Measurements from ENCODE around the gene YTHDF1.

Gene YTHDF1

GRCh38 chr20:63168861-63169260 is 47.1 kb downstream of the YTHDF1 start:
- Histone ChIP-seq H3K4me2 (ENCODE audit: low read length, poor library complexity, severe bottlenecking) (no peak overlapping the region), H2BK12ac (ENCODE audit: low read length in 2 of 2) (no peak overlapping the region), H2AFZ (ENCODE audit: low read depth, low read length) (no peak overlapping the region), H3K27me3 (ENCODE audit: control insufficient read depth in 1 of 2, insufficient read depth in 1 of 2, low read length in 2 of 2) (peaks cover 68 to 77% of the 10 kb centered on the region in 2 experiments), H3K36me3 (ENCODE audit: control insufficient read depth in 1 of 2, insufficient read depth in 2 of 2, low read depth in 1 of 2, low read length in 2 of 2) (no peaks in the 10 kb centered on the region), H4K91ac (ENCODE audit: low read length) (no peak overlapping the region), H2BK15ac (ENCODE audit: low read depth, poor library complexity, severe bottlenecking) (no peak overlapping the region), H3K9me3 (ENCODE audit: control insufficient read depth, low read length) (no peaks in the 10 kb centered on the region), H4K8ac (ENCODE audit: low read length) (no peak overlapping the region), H3K27ac (ENCODE audit: low read length, poor library complexity, severe bottlenecking) (no peak overlapping the region), H3K4me3 (ENCODE audit: insufficient read depth in 1 of 2, low read depth in 1 of 2, low read length in 2 of 2) (no peak overlapping the region), H2AK5ac (ENCODE audit: low read length, severe bottlenecking) (no peak overlapping the region), H2BK120ac (ENCODE audit: low read depth, low read length) (no peak overlapping the region), H3K23ac (ENCODE audit: low read length in 2 of 2) (no peak overlapping the region), H3K4ac (ENCODE audit: low read depth in 1 of 2, low read length in 2 of 2) (no peak overlapping the region), H3K18ac (ENCODE audit: low read depth in 1 of 2, low read length in 2 of 2) (no peak overlapping the region), H2BK5ac (ENCODE audit: low read depth, low read length, poor library complexity, severe bottlenecking) (no peak overlapping the region), H3K9ac (ENCODE audit: low read length) (no peak overlapping the region), H3K14ac (ENCODE audit: low read length in 2 of 2) (no peak overlapping the region), H3K4me1 (ENCODE audit: control insufficient read depth, insufficient read depth, low read depth, low read length) (no peaks in the 10 kb centered on the region), H3K79me1 (replicated peaks; ENCODE audit: low read length, poor library complexity, severe bottlenecking) (no peaks in the 10 kb centered on the region)
- DNase-seq = no peak
- 72% methylated on average over 12 of the region's 12 CpGs for WGBS

GRCh38 chr20:63167918-63168520 is 47.9 kb downstream of the YTHDF1 start:
- no peaks in the 10 kb centered on the region for H3K79me1 ChIP-seq (replicated peaks; ENCODE audit: low read length, poor library complexity, severe bottlenecking)
- WGBS = 76% methylated on average over 18 of the region's 23 CpGs
- H4K91ac ChIP-seq (ENCODE audit: low read length) = no peak overlapping the region
- H3K4me3 ChIP-seq (ENCODE audit: insufficient read depth in 1 of 2, low read depth in 1 of 2, low read length in 2 of 2) = no peak overlapping the region
- H4K8ac ChIP-seq (ENCODE audit: low read length) = no peak overlapping the region
- H2BK12ac ChIP-seq (ENCODE audit: low read length in 2 of 2) = no peak overlapping the region
- H3K4me2 ChIP-seq (ENCODE audit: low read length, poor library complexity, severe bottlenecking) = no peak overlapping the region
- H3K9me3 ChIP-seq (ENCODE audit: control insufficient read depth, low read length) = no peaks in the 10 kb centered on the region
- H3K18ac ChIP-seq (ENCODE audit: low read depth in 1 of 2, low read length in 2 of 2) = no peak overlapping the region
- no peak overlapping the region for H3K4ac ChIP-seq (ENCODE audit: low read depth in 1 of 2, low read length in 2 of 2)
- no peaks in the 10 kb centered on the region for H3K4me1 ChIP-seq (ENCODE audit: control insufficient read depth, insufficient read depth, low read depth, low read length)
- H2BK5ac ChIP-seq (ENCODE audit: low read depth, low read length, poor library complexity, severe bottlenecking) = no peak overlapping the region
- no peak for DNase-seq
- no peak overlapping the region for H2AFZ ChIP-seq (ENCODE audit: low read depth, low read length)
- H3K9ac ChIP-seq (ENCODE audit: low read length) = no peak overlapping the region
- H3K14ac ChIP-seq (ENCODE audit: low read length in 2 of 2) = no peak overlapping the region
- H3K23ac ChIP-seq (ENCODE audit: low read length in 2 of 2) = no peak overlapping the region
- H3K27me3 ChIP-seq (ENCODE audit: control insufficient read depth in 1 of 2, insufficient read depth in 1 of 2, low read length in 2 of 2) = peaks cover 67 to 77% of the 10 kb centered on the region in 2 experiments
- no peak overlapping the region for H2AK5ac ChIP-seq (ENCODE audit: low read length, severe bottlenecking)
- H3K27ac ChIP-seq (ENCODE audit: low read length, poor library complexity, severe bottlenecking) = no peak overlapping the region
- no peak overlapping the region for H2BK15ac ChIP-seq (ENCODE audit: low read depth, poor library complexity, severe bottlenecking)
- H2BK120ac ChIP-seq (ENCODE audit: low read depth, low read length) = no peak overlapping the region
- no peaks in the 10 kb centered on the region for H3K36me3 ChIP-seq (ENCODE audit: control insufficient read depth in 1 of 2, insufficient read depth in 2 of 2, low read depth in 1 of 2, low read length in 2 of 2)

GRCh38 chr20:63167026-63167917 is 48.7 kb downstream of the YTHDF1 start:
- H3K23ac ChIP-seq (ENCODE audit: low read length in 2 of 2) = no peak overlapping the region
- no peak overlapping the region for H3K9ac ChIP-seq (ENCODE audit: low read length)
- 58% methylated on average over 17 of the region's 24 CpGs for WGBS
- H2BK15ac ChIP-seq (ENCODE audit: low read depth, poor library complexity, severe bottlenecking) = no peak overlapping the region
- H4K91ac ChIP-seq (ENCODE audit: low read length) = no peak overlapping the region
- no peaks in the 10 kb centered on the region for H3K4me1 ChIP-seq (ENCODE audit: control insufficient read depth, insufficient read depth, low read depth, low read length)
- H3K36me3 ChIP-seq (ENCODE audit: control insufficient read depth in 1 of 2, insufficient read depth in 2 of 2, low read depth in 1 of 2, low read length in 2 of 2) = no peaks in the 10 kb centered on the region
- H3K4ac ChIP-seq (ENCODE audit: low read depth in 1 of 2, low read length in 2 of 2) = no peak overlapping the region
- no peak overlapping the region for H2AFZ ChIP-seq (ENCODE audit: low read depth, low read length)
- no peak overlapping the region for H2BK120ac ChIP-seq (ENCODE audit: low read depth, low read length)
- DNase-seq = no peak
- no peak overlapping the region for H3K4me2 ChIP-seq (ENCODE audit: low read length, poor library complexity, severe bottlenecking)
- H3K4me3 ChIP-seq (ENCODE audit: insufficient read depth in 1 of 2, low read depth in 1 of 2, low read length in 2 of 2) = no peak overlapping the region
- no peaks in the 10 kb centered on the region for H3K9me3 ChIP-seq (ENCODE audit: control insufficient read depth, low read length)
- H3K18ac ChIP-seq (ENCODE audit: low read depth in 1 of 2, low read length in 2 of 2) = no peak overlapping the region
- H2BK5ac ChIP-seq (ENCODE audit: low read depth, low read length, poor library complexity, severe bottlenecking) = no peak overlapping the region
- H3K27me3 ChIP-seq (ENCODE audit: control insufficient read depth in 1 of 2, insufficient read depth in 1 of 2, low read length in 2 of 2) = peaks cover 60 to 75% of the 10 kb centered on the region in 2 experiments
- H3K14ac ChIP-seq (ENCODE audit: low read length in 2 of 2) = no peak overlapping the region
- no peak overlapping the region for H2AK5ac ChIP-seq (ENCODE audit: low read length, severe bottlenecking)
- H3K27ac ChIP-seq (ENCODE audit: low read length, poor library complexity, severe bottlenecking) = no peak overlapping the region
- no peak overlapping the region for H4K8ac ChIP-seq (ENCODE audit: low read length)
- H3K79me1 ChIP-seq (replicated peaks; ENCODE audit: low read length, poor library complexity, severe bottlenecking) = no peaks in the 10 kb centered on the region
- no peak overlapping the region for H2BK12ac ChIP-seq (ENCODE audit: low read length in 2 of 2)

- H2BK120ac ChIP-seq (ENCODE audit: low read depth, low read length) = no peak overlapping the region
- no peak overlapping the region for H2BK15ac ChIP-seq (ENCODE audit: low read depth, poor library complexity, severe bottlenecking)
- H3K79me1 ChIP-seq (replicated peaks; ENCODE audit: low read length, poor library complexity, severe bottlenecking) = no peaks in the 10 kb centered on the region
- no peak overlapping the region for H2BK5ac ChIP-seq (ENCODE audit: low read depth, low read length, poor library complexity, severe bottlenecking)
- DNase-seq = no peak
- H3K23ac ChIP-seq (ENCODE audit: low read length in 2 of 2) = no peak overlapping the region
- 91% methylated on average over 26 of the region's 26 CpGs for WGBS
- H3K4ac ChIP-seq (ENCODE audit: low read depth in 1 of 2, low read length in 2 of 2) = no peak overlapping the region
- no peak overlapping the region for H3K4me2 ChIP-seq (ENCODE audit: low read length, poor library complexity, severe bottlenecking)
- H3K14ac ChIP-seq (ENCODE audit: low read length in 2 of 2) = no peak overlapping the region
- H3K4me3 ChIP-seq (ENCODE audit: insufficient read depth in 1 of 2, low read depth in 1 of 2, low read length in 2 of 2) = no peak overlapping the region
- H2AFZ ChIP-seq (ENCODE audit: low read depth, low read length) = no peak overlapping the region
- H4K8ac ChIP-seq (ENCODE audit: low read length) = no peak overlapping the region
- no peaks in the 10 kb centered on the region for H3K36me3 ChIP-seq (ENCODE audit: control insufficient read depth in 1 of 2, insufficient read depth in 2 of 2, low read depth in 1 of 2, low read length in 2 of 2)
- H3K27ac ChIP-seq (ENCODE audit: low read length, poor library complexity, severe bottlenecking) = no peak overlapping the region
- H2BK12ac ChIP-seq (ENCODE audit: low read length in 2 of 2) = no peak overlapping the region
- no peak overlapping the region for H3K18ac ChIP-seq (ENCODE audit: low read depth in 1 of 2, low read length in 2 of 2)
- no peaks in the 10 kb centered on the region for H3K9me3 ChIP-seq (ENCODE audit: control insufficient read depth, low read length)
- H3K27me3 ChIP-seq (ENCODE audit: control insufficient read depth in 1 of 2, insufficient read depth in 1 of 2, low read length in 2 of 2) = peaks cover 54 to 70% of the 10 kb centered on the region in 2 experiments
- H3K4me1 ChIP-seq (ENCODE audit: control insufficient read depth, insufficient read depth, low read depth, low read length) = no peaks in the 10 kb centered on the region
- H4K91ac ChIP-seq (ENCODE audit: low read length) = no peak overlapping the region
- no peak overlapping the region for H3K9ac ChIP-seq (ENCODE audit: low read length)
- no peak overlapping the region for H2AK5ac ChIP-seq (ENCODE audit: low read length, severe bottlenecking)
Measured at GRCh38 chr20:63166193-63167020, 49.5 kb downstream of the YTHDF1 start.

All from mesenchymal stem cell (in vitro differentiated cells and primary cell).